GM18519 (cell line): Measurements from ENCODE around the gene FANCC.

ENCODE experiments used
- ATAC-seq: cut with Tn5 transposase; IDR thresholded peaks from one replicate; pipeline ENCODE4 v1.9.1; 2021; ENCODE audit warnings: mild to moderate bottlenecking, moderate library complexity; ENCODE audit not compliant: unreplicated experiment, low FRiP score

Gene FANCC

DNA sequence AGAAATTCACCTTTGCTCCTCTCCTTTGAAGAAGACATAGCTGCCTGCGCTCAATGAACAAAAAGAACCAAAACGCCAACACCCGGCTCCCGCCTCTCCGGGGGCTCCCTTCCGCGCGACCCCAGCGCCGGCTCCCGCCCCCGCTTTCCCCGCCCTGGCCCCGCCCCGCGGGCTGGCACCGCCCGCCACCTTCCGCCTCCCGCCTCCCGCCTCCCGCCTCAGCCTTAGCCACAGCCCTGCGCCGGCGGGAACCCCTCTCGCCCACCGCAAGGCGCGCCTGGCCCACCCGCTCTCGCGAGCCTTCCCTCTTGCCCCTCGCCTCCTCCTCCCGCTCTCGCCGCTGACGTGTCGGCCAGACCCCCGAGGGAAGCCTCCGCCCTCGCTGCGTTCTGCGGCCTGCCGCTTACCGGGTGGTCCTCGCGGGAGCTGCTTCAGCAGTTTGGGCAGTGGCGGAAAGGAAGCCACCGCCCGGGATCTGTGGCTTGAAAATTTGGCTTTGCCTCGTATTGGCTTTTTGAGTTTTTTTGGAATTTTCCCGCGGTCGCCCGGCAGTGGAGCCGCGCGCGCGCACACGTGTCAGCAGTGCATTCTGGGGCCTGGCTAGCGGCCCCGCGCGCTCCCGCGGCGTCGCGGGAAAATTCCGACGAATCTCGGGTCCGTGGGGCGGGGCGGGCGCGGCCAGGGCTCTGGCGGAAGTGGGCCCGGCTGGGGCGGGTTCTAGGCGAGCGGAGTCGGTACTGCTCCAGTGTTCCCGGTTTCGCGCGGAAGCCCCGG is at the start of gene FANCC:
Gene FANCC (minus strand): TSS at position 591 of the 774 bp plus-strand sequence. CDS start 68,418 bp downstream, outside the sequence.
- peak; percentile 46 for ATAC-seq

- no peak for ATAC-seq
These were observed 49.3 kb upstream of the FANCC start for GRCh38 chr9:95366731-95367325.

DNA sequence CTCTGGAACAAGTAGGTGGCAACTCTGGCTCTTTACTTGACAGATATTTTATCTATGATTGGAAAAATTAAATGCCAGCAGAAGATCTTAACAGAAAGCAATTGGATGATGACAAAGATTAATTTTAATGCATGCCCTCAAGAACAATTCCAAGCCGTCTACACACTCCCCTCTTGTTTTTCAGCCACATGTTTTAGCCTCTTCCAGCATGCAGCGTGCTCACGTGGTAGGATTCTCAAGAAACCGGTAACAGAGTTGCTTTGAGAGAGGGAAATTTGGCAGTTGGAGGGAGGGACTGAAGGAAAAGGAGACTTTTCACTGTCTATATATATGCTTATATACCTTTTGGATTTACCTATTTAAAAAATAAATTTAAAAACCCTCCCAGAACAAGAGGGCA is 48.3 kb upstream of the FANCC start:
- no peak for ATAC-seq

GRCh38 chr9:95363051-95363841 is 45.7 kb upstream of the FANCC start:
- ATAC-seq = no peak

GRCh38 chr9:95360866-95361265 is 43.4 kb upstream of the FANCC start:
- ATAC-seq = no peak

GRCh38 chr9:95357316-95357715 is 39.8 kb upstream of the FANCC start:
- ATAC-seq = no peak

DNA sequence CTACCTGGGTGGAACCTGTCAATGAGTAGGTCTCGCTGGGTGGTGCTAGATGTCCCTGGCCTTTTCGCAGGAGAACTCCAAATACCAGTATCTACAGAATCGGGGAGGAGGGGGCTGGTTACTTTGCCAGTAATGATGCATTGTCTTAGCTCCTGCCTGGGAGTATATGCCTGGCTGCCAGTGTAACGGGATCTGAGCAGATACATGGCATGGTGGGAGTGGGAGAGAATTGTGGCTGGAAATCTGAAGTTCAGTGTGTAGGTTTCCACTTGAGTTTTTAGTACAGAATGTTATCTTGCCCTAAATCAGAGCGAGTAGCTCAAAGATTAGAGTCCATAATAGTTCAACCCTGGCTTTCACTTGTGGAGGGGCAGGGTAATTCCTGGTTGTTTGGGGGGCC is 38.0 kb upstream of the FANCC start:
- ATAC-seq = no peak

DNA sequence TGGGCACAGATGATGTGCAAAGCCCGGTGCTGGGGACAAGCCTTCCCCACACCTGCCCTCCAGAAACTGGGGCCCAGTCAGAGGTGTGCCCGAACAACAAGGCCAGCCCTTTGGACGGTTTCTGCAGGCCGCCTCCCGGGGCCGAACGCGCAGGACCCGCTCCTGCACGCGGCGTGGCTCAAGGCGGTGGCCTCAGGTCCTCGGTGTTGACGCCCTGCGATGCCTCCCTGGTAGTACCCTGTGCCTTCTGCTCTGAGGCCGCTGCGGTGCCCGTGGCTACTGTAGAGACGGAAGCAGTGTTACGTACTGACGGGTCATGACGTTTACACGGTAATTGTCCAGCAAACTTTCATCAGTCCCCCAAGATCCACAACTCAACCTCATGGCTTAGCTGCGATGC is 33.5 kb upstream of the FANCC start:
- ATAC-seq = no peak

DNA sequence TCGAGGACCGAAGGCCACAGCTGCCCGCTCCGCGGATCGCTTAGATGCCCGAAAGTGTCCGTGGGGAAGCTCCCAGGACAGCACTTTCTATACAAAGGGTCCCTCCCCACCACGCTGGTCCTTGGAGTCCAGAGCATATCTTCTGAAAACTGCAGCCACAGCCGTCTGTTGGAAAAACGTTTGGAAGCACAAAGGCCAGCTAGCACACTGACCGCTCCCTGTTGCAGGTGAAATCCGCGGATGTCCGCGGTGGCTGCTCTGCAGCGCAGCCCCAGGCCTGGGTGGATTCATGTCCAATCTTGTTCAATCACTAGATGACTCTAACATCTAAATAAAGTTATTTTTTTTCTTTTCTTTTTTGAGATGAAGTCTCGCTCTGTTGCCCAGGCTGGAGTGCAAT is 32.8 kb upstream of the FANCC start:
- ATAC-seq = no peak

DNA sequence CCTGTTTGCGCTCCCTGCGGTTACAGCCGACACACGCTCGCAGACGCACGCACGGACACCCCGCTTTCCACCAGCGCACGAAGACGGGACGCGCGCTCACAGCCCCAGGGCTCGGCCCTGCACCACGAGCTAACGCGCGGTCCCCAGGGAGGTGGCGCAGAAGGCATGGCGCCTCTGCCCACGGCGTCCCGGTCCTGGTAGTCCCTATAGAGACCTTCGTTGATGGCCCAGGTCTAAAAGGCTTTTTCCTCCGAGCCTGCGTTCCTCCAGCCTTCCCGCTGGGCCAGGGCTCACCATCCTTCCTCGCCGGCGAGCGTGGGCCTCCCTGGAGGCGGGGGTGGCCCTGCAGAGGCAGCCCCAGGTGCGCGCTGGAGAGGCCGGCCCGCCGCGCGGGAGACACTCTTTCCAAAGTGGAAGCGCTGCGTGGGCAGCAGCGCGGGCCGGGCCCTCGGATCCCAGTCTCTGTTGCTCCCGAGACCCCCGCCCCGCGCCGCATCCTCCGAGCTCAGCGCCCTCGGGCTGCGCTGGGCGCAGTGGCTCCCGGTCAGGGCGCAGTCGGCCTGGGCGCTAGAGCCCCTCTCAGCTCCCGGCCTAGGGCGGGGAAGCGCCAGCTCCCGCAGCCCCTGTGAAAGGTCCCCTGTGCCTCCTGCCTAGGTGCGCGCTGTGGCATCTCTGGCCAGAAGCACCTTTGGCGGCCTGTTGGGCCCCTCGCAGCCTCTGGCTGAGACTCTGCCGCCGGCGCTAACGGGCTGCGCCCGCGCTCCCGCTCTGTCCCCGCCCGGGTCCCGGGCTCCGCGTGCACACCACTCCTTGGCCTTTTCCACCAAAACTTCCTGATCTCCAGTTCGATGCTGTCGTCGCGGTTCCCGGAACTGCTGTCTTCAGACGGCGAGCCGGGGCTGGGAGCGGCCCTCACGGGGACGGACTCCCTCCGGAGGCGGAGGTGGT is 31.9 kb upstream of the FANCC start:
- no peak for ATAC-seq

GRCh38 chr9:95346021-95346420 is 28.5 kb upstream of the FANCC start:
- ATAC-seq = no peak

- no peak for ATAC-seq
These were observed 27.3 kb upstream of the FANCC start for GRCh38 chr9:95344735-95345325.

DNA sequence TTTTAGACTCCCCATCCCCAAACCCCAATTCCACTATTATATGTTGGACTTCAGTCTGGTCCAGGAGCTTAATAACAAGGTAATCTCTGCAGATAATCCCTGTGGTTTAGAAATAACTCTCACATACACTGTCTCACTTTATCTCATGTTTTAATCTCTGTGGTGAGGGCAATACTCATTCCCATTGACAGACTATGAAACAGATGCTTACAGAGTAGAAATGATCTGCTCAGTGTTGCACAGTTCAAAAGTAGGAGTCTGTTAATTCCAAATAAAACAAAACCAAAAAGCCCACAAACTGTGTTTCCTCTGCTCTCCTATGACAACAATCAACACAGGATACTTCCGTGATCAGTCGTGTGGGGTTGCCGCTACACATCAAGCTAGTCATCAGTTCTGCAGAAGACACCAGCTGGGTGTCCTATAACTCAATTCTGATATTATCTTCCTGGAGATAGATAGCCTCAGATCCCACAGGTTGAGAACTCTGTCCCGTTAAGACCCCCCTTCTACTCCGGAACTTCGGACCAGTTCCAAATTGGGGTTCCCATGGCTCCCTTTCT is 26.3 kb upstream of the FANCC start:
- ATAC-seq = no peak

DNA sequence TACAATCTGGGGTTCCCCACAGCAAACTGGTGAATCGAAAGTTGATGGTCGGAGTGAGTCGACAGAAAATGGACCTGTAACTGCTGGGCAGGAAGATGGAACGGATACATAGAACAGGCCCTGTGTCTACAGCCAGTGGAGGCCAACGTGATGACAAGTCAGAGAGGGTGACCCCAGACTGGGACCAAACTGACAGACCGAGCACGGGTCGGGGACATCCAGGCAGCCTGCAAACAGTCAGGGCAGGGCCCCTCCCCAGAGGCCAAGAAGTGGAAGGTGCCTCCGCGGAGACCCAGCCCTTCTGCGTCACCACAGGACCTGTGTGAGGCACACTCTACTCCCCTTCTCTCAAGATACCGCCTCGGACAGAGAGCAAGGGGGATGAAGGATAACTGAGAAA is 25.1 kb upstream of the FANCC start:
- no peak for ATAC-seq

GRCh38 chr9:95341293-95341962 is 23.9 kb upstream of the FANCC start:
- ATAC-seq = no peak

- ATAC-seq = no peak
These were observed 20.7 kb upstream of the FANCC start for GRCh38 chr9:95338243-95338642.

GRCh38 chr9:95336281-95336680 is 18.8 kb upstream of the FANCC start:
- no peak for ATAC-seq

- no peak for ATAC-seq
These were observed 15.9 kb upstream of the FANCC start for GRCh38 chr9:95333426-95333825.

DNA sequence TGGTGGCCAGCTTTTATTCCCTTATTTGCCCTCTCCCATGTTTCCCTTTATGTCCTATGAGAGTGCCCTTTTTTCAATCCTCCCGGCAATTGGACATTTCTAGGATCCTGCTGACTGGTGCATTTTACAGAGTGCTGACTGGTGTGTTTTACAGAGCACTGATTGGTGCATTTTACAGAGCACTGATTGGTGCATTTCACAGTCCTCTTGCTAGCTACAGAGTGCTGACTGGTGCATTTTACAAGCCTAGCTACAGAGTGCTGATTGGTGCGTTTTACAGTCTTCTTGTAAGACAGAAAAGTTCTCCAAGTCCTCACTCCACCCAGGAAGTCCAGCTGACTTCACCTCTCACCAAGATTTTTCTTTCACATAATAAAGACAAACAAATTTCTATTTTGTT is 15.4 kb upstream of the FANCC start:
- ATAC-seq = no peak
